ENCODE results near the gene THBS2. TPM values are rescaled to one million over a fixed set of nuclear protein-coding genes. Genes with fewer than 3 reads are reported as not detected.
"Not testable (repeated sequence)": the region's sequence is repeated elsewhere in the genome, so short reads cannot be mapped to it uniquely, and the experiment has no call there.

Gene THBS2
- polyA plus RNA-seq, 1 experiment = 857 TPM

DNA sequence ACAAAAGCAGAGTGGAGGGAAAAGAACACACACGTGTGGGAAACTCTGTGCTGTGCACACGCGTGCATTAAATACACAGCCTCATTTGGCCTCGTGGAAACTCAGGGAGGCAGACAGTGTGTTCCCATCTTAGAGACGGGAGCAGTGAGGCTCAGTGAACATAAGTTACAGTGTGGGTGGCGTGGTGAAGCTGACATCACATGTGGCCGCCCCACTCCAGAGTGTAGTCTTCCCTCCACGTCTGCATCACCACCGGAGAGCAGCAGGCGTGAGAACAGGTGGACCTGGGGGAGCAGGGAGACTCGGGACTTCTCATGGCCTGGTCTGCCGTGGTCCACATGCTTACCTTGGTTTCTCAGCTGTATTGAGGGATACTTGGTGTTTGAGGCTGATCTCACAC lies 51.7 kb downstream of the THBS2 start:
- POLR2A ChIA-PET = no interaction called here
- CTCF ChIA-PET = interaction anchor here (1.3 kb wide), 1 partner anchor 12 kb away, joined by 3 read pairs; no protein-coding TSS in a partner anchor
- no peaks in the 10 kb centered on the region for H3K36me3 ChIP-seq (ENCODE audit: control insufficient read depth, insufficient read depth, low read length)

GRCh38 chr6:169200893-169201514 lies 52.6 kb downstream of the THBS2 start:
- DNase-seq (ENCODE audit: low read depth) = no peak
- ChIA-PET CTCF (interaction anchor here (1.3 kb wide), 1 partner anchor 11 kb away, joined by 3 read pairs; no protein-coding TSS in a partner anchor), POLR2A (interaction anchor here (0.6 kb wide), 1 partner anchor 8 kb away, joined by 3 read pairs; no protein-coding TSS in a partner anchor)
- Histone ChIP-seq H3K27me3 (ENCODE audit: control insufficient read depth, insufficient read depth, low read length) (no peaks in the 10 kb centered on the region), H3K36me3 (ENCODE audit: control insufficient read depth, insufficient read depth, low read length) (no peaks in the 10 kb centered on the region), H3K4me3 (ENCODE audit: low read depth, low read length) (no peak overlapping the region)
- no peak for TF ChIP-seq CTCF (IDR thresholded peaks at IDR 0.05; ENCODE audit: insufficient read depth, low read depth, low read length)

More for the DNA sequence above, 51.7 kb downstream of the THBS2 start:
- no peak for TF ChIP-seq CTCF (IDR thresholded peaks at IDR 0.05; ENCODE audit: insufficient read depth, low read depth, low read length)
- no peak for DNase-seq (ENCODE audit: low read depth)
- Histone ChIP-seq H3K4me3 (ENCODE audit: low read depth, low read length) (no peak overlapping the region), H3K27me3 (ENCODE audit: control insufficient read depth, insufficient read depth, low read length) (no peaks in the 10 kb centered on the region)

GRCh38 chr6:169199625-169200335 lies 53.9 kb downstream of the THBS2 start:
- ChIA-PET CTCF (interaction anchor here (1.3 kb wide), 1 partner anchor 9 kb away, joined by 3 read pairs; no protein-coding TSS in a partner anchor), POLR2A (no interaction called here)
- DNase-seq (ENCODE audit: low read depth) = no peak
- no peak for TF ChIP-seq CTCF (IDR thresholded peaks at IDR 0.05; ENCODE audit: insufficient read depth, low read depth, low read length)
- H3K27me3 ChIP-seq (ENCODE audit: control insufficient read depth, insufficient read depth, low read length) = no peaks in the 10 kb centered on the region
- no peaks in the 10 kb centered on the region for H3K36me3 ChIP-seq (ENCODE audit: control insufficient read depth, insufficient read depth, low read length)
- H3K4me3 ChIP-seq (ENCODE audit: low read depth, low read length) = no peak overlapping the region

DNA sequence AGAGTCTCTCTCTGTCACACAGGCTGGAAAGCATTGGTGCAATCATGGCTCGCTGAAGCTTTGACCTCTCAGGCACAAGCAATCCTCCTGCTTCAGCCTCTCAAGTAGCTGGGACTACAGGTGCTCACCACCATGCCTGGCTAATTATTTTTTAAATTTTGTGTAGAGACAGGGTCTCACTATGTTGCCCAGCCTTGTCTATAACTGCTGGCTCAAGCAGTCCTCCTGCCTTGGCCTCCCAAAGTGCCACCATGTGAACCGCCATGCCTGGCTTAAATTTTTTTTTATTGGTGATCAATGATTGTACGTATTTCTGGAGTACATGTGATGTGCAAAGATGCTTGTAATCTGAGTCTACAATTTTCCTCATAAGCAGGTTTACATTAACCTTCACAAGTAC lies 54.8 kb downstream of the THBS2 start:
- Histone ChIP-seq H3K36me3 (ENCODE audit: control insufficient read depth, insufficient read depth, low read length) (no peaks in the 10 kb centered on the region), H3K27me3 (ENCODE audit: control insufficient read depth, insufficient read depth, low read length) (no peaks in the 10 kb centered on the region), H3K4me3 (ENCODE audit: low read depth, low read length) (no peak overlapping the region)
- ChIA-PET CTCF (interaction anchor here (0.7 kb wide), 1 partner anchor 22 kb away, joined by 3 read pairs; no protein-coding TSS in a partner anchor), POLR2A (no interaction called here)
- TF ChIP-seq CTCF (IDR thresholded peaks at IDR 0.05; ENCODE audit: insufficient read depth, low read depth, low read length) = no peak
- no peak for DNase-seq (ENCODE audit: low read depth)

- POLR2A ChIA-PET; H3K36me3 ChIP-seq (ENCODE audit: control insufficient read depth, insufficient read depth, low read length); DNase-seq (ENCODE audit: low read depth); H3K27me3 ChIP-seq (ENCODE audit: control insufficient read depth, insufficient read depth, low read length); H3K4me3 ChIP-seq (ENCODE audit: low read depth, low read length); CTCF ChIA-PET: not testable (repeated sequence)
These were observed 55.7 kb downstream of the THBS2 start for GRCh38 chr6:169197929-169198328.

DNA sequence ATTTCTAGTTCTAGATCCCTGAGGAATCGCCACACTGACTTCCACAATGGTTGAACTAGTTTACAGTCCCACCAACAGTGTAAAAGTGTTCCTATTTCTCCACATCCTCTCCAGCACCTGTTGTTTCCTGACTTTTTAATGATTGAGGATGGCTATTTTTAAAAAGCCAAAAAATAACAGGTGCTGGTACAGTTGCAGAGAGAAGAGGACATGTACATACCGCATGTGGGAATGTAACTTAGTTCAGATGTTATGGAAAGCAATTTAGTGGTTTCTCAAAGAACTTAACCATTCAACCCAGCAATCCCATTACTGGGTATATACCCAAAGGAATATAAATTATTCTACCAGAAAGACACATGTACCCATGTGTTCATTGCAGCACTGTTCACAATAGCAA lies 57.4 kb downstream of the THBS2 start:
- H3K4me3 ChIP-seq (ENCODE audit: low read depth, low read length); H3K36me3 ChIP-seq (ENCODE audit: control insufficient read depth, insufficient read depth, low read length); H3K27me3 ChIP-seq (ENCODE audit: control insufficient read depth, insufficient read depth, low read length); DNase-seq (ENCODE audit: low read depth); CTCF ChIA-PET; POLR2A ChIA-PET: not testable (repeated sequence)
